Measurements from ENCODE around the gene TBC1D4.
"Not testable (repeated sequence)": the region's sequence is repeated elsewhere in the genome, so short reads cannot be mapped to it uniquely, and the experiment has no call there.

Gene TBC1D4

GRCh38 chr13:75319254-75319653 is 162.7 kb downstream of the TBC1D4 start:
- no peak for DNase-seq (ENCODE audit: low read depth)

GRCh38 chr13:75318138-75318833 is 163.7 kb downstream of the TBC1D4 start:
- DNase-seq (ENCODE audit: low read depth) = no peak

GRCh38 chr13:75316427-75316826 is 165.5 kb downstream of the TBC1D4 start:
- DNase-seq (ENCODE audit: low read depth) = no peak

GRCh38 chr13:75312884-75313520 is 169.0 kb downstream of the TBC1D4 start:
- DNase-seq (ENCODE audit: low read depth) = no peak

- DNase-seq (ENCODE audit: low read depth) = no peak
These were observed 171.9 kb downstream of the TBC1D4 start for GRCh38 chr13:75309981-75310580.

GRCh38 chr13:75308222-75308621 is 173.7 kb downstream of the TBC1D4 start:
- DNase-seq (ENCODE audit: low read depth) = no peak

- DNase-seq (ENCODE audit: low read depth) = no peak
These were observed 174.5 kb downstream of the TBC1D4 start for GRCh38 chr13:75307370-75307949.

- not testable (repeated sequence) for DNase-seq (ENCODE audit: low read depth)
These were observed 175.0 kb downstream of the TBC1D4 start for GRCh38 chr13:75306967-75307366.

GRCh38 chr13:75305059-75305458 is 176.9 kb downstream of the TBC1D4 start:
- no peak for DNase-seq (ENCODE audit: low read depth)

- no peak for DNase-seq (ENCODE audit: low read depth)
These were observed 178.7 kb downstream of the TBC1D4 start for GRCh38 chr13:75303263-75303662.

GRCh38 chr13:75302071-75302698 is 179.8 kb downstream of the TBC1D4 start:
- DNase-seq (ENCODE audit: low read depth) = no peak

- no peak for DNase-seq (ENCODE audit: low read depth)
These were observed 181.8 kb downstream of the TBC1D4 start for GRCh38 chr13:75299913-75300862.

- no peak for DNase-seq (ENCODE audit: low read depth)
These were observed 182.7 kb downstream of the TBC1D4 start for GRCh38 chr13:75299246-75299645.

GRCh38 chr13:75296641-75297040 is 185.3 kb downstream of the TBC1D4 start:
- DNase-seq (ENCODE audit: low read depth) = no peak

GRCh38 chr13:75295201-75295600 is 186.8 kb downstream of the TBC1D4 start:
- DNase-seq (ENCODE audit: low read depth) = no peak

GRCh38 chr13:75294110-75294509 is 187.9 kb downstream of the TBC1D4 start:
- no peak for DNase-seq (ENCODE audit: low read depth)

GRCh38 chr13:75285310-75285709 is 196.7 kb downstream of the TBC1D4 start:
- DNase-seq (ENCODE audit: low read depth) = no peak

GRCh38 chr13:75279834-75280369 is 202.1 kb downstream of the TBC1D4 start:
- DNase-seq (ENCODE audit: low read depth) = no peak

- DNase-seq (ENCODE audit: low read depth) = not testable (repeated sequence)
These were observed 208.3 kb downstream of the TBC1D4 start for GRCh38 chr13:75273695-75274094.

GRCh38 chr13:75271846-75272245 is 210.1 kb downstream of the TBC1D4 start:
- DNase-seq (ENCODE audit: low read depth) = no peak

GRCh38 chr13:75268481-75268880 is 213.5 kb downstream of the TBC1D4 start:
- not testable (repeated sequence) for DNase-seq (ENCODE audit: low read depth)

All from stimulated activated CD8-positive, alpha-beta memory T cell treated with anti-CD3 and anti-CD28 coated beads, Interleukin-7, amount 100 ng/mL, for 24 hours (primary cell).